Measurements from ENCODE around the gene CATSPER3. TPM values are rescaled to one million over a fixed set of nuclear protein-coding genes. Genes with fewer than 3 reads are reported as not detected.

Gene CATSPER3
- total and polyA plus RNA-seq, 2 experiments from 2014 or later: 1.6 TPM; not detected in 1

DNA sequence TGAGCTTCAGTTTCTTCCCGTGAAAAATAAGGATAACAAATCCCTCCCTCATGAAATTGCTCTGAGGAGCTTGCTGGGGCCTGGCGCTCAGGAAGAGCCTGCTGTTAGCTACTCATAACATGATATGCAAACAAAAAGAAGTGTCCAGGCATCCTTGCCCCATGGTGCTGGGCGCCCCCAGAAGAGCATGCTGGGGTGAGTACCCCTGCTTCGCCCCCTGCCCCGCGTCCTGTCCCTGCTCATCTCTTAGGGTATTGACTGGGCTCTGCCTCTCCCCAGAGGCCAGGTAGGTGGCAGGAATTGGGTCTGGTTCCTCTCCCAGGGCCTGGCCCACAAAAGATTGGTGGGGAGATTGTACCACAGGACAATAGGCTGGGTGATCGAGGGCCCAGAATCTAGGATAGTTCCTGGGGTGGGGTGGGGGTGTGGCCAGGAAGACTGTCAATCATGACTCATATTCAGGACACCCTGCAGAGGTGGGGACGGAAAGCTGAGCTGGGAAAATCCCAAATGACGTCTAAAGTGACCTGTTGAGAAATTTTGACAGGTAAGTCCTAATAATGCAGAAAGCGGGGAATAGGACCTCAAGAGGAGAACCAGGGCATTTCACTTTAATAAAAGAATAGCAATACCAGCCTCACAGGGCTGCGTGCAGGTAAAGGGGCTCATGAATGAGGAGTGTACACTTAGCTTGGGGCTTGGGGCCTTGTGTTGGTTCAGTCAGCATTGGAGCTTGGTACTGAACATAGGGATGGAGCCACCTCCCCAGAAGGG, 57.4 kb downstream of the CATSPER3 start:
- TF ChIP-seq, protein P1, sequence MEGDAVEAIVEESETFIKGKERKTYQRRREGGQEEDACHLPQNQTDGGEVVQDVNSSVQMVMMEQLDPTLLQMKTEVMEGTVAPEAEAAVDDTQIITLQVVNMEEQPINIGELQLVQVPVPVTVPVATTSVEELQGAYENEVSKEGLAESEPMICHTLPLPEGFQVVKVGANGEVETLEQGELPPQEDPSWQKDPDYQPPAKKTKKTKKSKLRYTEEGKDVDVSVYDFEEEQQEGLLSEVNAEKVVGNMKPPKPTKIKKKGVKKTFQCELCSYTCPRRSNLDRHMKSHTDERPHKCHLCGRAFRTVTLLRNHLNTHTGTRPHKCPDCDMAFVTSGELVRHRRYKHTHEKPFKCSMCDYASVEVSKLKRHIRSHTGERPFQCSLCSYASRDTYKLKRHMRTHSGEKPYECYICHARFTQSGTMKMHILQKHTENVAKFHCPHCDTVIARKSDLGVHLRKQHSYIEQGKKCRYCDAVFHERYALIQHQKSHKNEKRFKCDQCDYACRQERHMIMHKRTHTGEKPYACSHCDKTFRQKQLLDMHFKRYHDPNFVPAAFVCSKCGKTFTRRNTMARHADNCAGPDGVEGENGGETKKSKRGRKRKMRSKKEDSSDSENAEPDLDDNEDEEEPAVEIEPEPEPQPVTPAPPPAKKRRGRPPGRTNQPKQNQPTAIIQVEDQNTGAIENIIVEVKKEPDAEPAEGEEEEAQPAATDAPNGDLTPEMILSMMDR (IDR thresholded peaks at IDR 0.05; ENCODE audit: low read depth, low read length): no peak
- H3K36me3 ChIP-seq: no peaks in the 10 kb centered on the region
- DNase-seq (ENCODE audit: low read depth in 1 of 2, low spot score in 1 of 2): no peak
- H3K4me3 ChIP-seq: no peak overlapping the region
- no peaks in the 10 kb centered on the region for H3K4me1 ChIP-seq (ENCODE audit: low read depth)
- peaks cover 100% of the 10 kb centered on the region for H3K27me3 ChIP-seq
- H3K9me3 ChIP-seq (ENCODE audit: low read depth): no peaks in the 10 kb centered on the region
- no peak overlapping the region for H3K27ac ChIP-seq

DNA sequence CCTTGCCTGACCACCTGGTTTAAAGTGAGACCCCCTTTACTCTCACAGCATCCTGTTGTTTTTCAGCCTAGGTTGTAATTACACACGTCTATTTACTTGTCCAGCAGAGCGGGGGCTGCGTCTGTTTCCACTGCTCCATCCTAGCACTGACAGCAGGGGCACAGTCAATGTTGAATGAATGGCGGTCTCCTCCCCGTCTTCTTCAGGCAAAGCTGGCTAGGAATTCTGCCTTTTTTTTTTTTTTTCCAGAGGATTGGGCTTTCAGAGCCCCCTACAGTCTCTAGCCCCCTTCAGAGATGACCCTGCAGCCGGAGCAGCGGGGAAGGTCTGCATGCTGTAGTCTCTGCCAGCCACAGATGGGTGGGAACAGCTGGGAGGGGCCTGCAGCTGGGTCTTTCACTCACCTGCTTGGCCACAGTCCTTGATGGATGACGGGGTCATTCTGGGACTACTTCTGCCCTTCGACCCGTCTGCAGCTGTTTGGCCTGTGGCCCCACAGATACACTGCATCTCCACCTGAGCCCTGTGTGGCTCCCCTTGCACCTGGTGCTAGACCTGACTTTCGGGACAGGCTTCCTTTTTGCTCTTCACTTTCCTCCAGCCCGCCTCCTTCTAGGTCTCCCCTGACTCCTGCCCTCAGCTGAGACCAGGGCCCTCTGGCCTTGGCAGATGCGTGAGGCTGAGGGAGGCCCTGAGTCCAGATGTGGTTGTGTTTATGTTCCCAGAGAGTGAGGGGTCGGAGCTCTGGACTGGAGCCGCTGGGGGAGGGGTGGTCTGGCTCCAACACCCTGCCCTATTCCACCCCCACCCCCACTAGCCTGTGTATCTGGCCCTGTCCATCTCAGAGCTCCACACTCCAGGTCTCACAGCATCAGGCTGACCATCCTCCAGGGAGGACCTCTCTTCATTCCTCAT, 58.3 kb downstream of the CATSPER3 start:
- H3K27ac ChIP-seq: no peak overlapping the region
- no peaks in the 10 kb centered on the region for H3K4me1 ChIP-seq (ENCODE audit: low read depth)
- no peaks in the 10 kb centered on the region for H3K36me3 ChIP-seq
- no peaks in the 10 kb centered on the region for H3K9me3 ChIP-seq (ENCODE audit: low read depth)
- H3K27me3 ChIP-seq: peaks cover 100% of the 10 kb centered on the region
- TF ChIP-seq, protein P1 (IDR thresholded peaks at IDR 0.05; ENCODE audit: low read depth, low read length): no peak
- DNase-seq (ENCODE audit: low read depth in 1 of 2, low spot score in 1 of 2): no peak
- no peak overlapping the region for H3K4me3 ChIP-seq

DNA sequence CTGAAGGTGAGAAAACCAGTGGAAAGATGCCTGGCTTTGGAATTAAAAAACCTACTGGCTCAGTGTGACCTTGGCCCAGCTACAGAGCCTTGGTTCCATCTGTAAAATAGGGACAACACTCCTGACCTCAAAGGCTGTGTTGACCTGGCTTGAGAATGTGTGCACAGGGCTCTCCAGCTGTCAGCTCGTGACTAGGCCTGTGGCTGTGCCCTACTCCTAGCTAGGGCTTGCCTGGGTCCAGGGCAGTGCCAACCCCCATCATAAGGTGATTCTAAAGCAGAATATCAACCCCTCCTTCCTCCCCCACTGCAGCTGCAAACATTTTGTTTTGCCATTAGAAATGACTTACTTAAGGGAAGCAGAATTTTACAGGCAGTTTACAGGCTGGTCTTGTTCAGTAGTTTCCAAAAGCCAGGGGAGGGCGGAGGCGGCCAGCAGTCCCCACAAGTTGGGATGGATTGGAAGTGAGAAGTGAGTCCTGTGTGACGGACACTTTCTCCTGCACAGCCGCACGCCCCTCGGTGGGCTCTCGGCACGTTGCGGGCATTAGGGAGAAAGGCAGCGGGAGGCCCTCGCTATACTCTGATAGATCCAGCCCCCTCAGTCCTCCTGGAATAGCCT, 59.0 kb downstream of the CATSPER3 start:
- no peaks in the 10 kb centered on the region for H3K36me3 ChIP-seq
- no peak overlapping the region for H3K4me3 ChIP-seq
- TF ChIP-seq, protein P1 (IDR thresholded peaks at IDR 0.05; ENCODE audit: low read depth, low read length): no peak
- H3K9me3 ChIP-seq (ENCODE audit: low read depth): no peaks in the 10 kb centered on the region
- peaks cover 100% of the 10 kb centered on the region for H3K27me3 ChIP-seq
- DNase-seq (ENCODE audit: low read depth in 1 of 2, low spot score in 1 of 2): no peak
- H3K27ac ChIP-seq: no peak overlapping the region
- H3K4me1 ChIP-seq (ENCODE audit: low read depth): no peaks in the 10 kb centered on the region

DNA sequence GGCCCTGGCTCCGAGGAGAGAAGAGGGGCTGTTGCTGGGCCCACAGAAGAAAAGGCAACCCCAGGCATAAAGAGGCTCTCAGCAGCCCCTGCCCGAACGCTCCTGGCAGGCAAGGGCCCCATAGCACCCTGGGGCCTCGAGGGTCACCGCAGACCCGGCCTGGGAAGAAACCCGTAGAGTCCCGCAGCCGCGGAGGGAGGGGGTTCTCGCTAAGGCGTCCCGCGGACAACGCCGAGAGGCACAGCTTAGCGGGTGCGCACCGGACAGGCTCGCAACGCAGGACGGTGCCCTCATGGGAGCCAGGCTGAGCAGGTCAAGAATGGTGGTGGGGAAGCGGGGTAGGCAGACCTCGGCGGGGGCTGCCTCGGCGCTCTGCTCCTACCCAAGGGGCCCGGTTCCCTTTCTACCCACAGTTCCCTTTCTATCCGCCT, 59.6 kb downstream of the CATSPER3 start:
- Histone ChIP-seq H3K27ac (no peak overlapping the region), H3K4me3 (no peak overlapping the region), H3K9me3 (ENCODE audit: low read depth) (no peaks in the 10 kb centered on the region), H3K36me3 (no peaks in the 10 kb centered on the region), H3K27me3 (peaks cover 100% of the 10 kb centered on the region), H3K4me1 (ENCODE audit: low read depth) (no peaks in the 10 kb centered on the region)
- DNase-seq (ENCODE audit: low read depth in 1 of 2, low spot score in 1 of 2): no peak
- TF ChIP-seq, protein P1 (IDR thresholded peaks at IDR 0.05; ENCODE audit: low read depth, low read length): no peak

All from cardiac muscle cell (in vitro differentiated cells and primary cell).